ENCODE measurements around the gene RHNO1. TPM values are rescaled to one million over a fixed set of nuclear protein-coding genes. Genes with fewer than 3 reads are reported as not detected.

The RHNO1 gene
- total RNA-seq, 4 donors from 2014 or later, result 14.3 to 21.3 (median 17.2) TPM

DNA sequence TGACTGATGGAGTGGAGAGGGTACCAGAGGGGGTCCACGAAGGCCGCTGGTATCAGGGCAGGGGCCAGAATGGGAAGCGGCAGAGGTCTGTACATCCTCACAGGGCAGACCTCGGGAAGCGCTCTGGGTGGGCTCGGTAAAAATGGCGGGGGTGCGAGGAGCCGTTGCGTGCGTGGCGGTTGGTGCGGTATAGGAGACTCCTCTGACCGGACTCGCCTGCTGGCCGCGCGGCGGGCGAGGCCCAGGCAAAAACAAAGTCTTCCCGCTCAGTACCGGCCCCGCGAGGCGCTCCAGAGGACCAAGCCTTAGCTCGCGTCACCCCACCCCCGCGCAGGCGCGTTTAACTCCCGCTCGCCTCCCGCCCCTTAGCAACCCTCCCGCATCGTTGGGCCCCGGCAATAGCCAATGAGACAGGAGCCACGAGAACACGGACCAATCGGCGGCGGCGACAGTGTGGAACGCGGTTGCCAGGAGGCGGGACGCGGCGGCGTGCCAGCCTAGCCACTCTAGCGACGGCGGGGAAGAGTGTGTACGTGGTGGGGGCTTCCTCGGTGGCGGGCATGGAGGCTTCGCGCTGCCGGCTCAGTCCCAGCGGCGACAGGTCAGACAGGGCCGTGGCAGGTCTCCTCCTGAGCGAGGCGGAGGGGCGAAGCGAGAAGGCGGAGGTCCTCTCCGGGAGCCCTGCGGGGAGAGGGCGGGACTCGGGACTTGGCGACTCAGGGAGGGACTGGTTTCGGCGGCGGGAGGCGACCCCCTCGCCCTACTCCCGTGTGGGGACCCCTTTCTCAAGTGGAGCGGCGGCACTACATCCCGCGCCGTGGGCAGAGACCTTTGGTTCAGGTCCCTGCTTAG is 13.6 kb downstream of the RHNO1 start, which contains the start of gene TULP3:
Gene TULP3 (plus strand): TSS at position 504 of the 852 bp plus-strand sequence. CDS start 57 bp downstream, at position 561.
- intact Hi-C loops (cut with DNase I; ENCODE audit: low total_unique reads), result no loop called here
- peak within 1 kb of the TSS; percentile 84 for H3K4me3 ChIP-seq (ENCODE audit: low read depth, poor library complexity, severe bottlenecking)
- peak; percentile 98 to 100 for DNase-seq (ENCODE audit: low spot score in 2 of 2)
- peak in 1 of 2 donors; percentile 74 for TF ChIP-seq POLR2A (IDR thresholded peaks at IDR 0.05)
- TF ChIP-seq, protein P1, sequence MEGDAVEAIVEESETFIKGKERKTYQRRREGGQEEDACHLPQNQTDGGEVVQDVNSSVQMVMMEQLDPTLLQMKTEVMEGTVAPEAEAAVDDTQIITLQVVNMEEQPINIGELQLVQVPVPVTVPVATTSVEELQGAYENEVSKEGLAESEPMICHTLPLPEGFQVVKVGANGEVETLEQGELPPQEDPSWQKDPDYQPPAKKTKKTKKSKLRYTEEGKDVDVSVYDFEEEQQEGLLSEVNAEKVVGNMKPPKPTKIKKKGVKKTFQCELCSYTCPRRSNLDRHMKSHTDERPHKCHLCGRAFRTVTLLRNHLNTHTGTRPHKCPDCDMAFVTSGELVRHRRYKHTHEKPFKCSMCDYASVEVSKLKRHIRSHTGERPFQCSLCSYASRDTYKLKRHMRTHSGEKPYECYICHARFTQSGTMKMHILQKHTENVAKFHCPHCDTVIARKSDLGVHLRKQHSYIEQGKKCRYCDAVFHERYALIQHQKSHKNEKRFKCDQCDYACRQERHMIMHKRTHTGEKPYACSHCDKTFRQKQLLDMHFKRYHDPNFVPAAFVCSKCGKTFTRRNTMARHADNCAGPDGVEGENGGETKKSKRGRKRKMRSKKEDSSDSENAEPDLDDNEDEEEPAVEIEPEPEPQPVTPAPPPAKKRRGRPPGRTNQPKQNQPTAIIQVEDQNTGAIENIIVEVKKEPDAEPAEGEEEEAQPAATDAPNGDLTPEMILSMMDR (IDR thresholded peaks at IDR 0.05), result peak in 1 of 3 donors; percentile 8
- 1% methylated on average over 39 to 65 of the region's 83 CpGs for WGBS, 2 donors

DNA sequence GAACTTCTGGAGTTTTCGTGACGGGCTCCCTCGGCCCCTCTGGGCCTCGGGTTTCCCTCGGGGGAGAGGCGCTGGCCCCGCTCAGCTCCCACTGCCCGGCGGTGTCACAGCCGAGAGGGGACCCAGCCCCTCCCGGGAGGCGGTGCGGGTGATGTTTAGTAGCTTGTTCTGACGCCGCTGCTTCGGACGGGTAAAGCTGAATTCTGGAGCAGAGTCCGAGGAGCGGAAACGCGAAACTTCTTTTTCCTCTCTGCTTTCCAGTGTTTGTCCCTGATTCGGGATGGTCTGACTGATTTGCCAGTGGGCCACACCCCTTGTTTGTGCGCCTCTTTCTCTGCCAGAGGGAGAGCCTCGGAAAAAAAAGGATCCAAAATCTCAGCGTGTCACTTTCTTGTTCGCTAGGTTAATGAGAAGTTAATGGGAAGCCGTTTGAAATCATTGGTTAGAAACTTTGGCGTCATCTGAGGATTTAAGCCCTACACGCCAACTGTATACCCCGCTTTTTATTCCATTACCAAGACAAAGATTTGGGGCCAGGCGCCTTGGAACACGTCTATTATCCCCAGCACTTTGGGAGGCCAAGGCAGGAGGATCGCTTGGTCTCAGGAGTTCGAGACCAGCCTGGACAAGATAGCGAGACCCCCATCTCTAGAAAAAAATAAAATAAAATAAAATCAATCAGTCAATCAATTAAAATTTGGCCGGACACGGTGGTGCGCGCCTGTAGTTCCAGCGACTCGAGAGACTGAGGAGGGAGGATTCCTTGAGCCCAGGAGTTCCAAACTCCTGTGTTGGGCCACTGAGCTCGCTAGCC is 14.4 kb downstream of the RHNO1 start:
- TF ChIP-seq, protein P1 (IDR thresholded peaks at IDR 0.05), result no peak
- no peak for TF ChIP-seq POLR2A (IDR thresholded peaks at IDR 0.05)
- intact Hi-C loops (cut with DNase I; ENCODE audit: low total_unique reads), result no loop called here
- DNase-seq (ENCODE audit: low spot score in 2 of 2), result peak; percentile 54 to 89
- WGBS, 2 donors, result 17 to 19% methylated on average over 39 to 42 of the region's 42 CpGs
- peak overlapping the region; percentile 84 for H3K4me3 ChIP-seq (ENCODE audit: low read depth, poor library complexity, severe bottlenecking)

DNA sequence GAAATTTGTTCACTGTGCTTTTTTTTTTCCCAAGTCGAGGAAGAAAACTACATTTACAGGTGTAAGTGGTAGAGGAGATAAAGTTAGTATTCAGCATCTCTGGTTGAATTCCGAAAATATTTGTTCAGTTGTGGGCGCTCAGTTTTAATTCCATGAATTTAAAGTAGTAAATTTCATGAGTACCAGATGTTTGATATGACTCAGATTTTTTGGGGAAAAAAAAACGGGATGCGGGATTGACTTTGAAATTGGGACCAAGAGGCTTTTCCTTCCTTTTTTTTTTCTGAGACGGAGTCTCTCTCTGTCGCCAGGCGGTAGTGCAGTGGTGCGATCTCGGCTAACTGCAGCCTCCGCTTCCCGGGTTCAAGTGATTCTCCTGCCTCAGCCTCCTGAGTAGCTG is 15.2 kb downstream of the RHNO1 start:
- no peak for DNase-seq (ENCODE audit: low spot score in 2 of 2)
- TF ChIP-seq POLR2A (IDR thresholded peaks at IDR 0.05), result no peak
- TF ChIP-seq, protein P1 (IDR thresholded peaks at IDR 0.05), result no peak
- 49 to 66% methylated on average over 12 of the region's 12 CpGs for WGBS, 2 donors
- intact Hi-C loops (cut with DNase I; ENCODE audit: low total_unique reads), result no loop called here
- no peak overlapping the region for H3K4me3 ChIP-seq (ENCODE audit: low read depth, poor library complexity, severe bottlenecking)

DNA sequence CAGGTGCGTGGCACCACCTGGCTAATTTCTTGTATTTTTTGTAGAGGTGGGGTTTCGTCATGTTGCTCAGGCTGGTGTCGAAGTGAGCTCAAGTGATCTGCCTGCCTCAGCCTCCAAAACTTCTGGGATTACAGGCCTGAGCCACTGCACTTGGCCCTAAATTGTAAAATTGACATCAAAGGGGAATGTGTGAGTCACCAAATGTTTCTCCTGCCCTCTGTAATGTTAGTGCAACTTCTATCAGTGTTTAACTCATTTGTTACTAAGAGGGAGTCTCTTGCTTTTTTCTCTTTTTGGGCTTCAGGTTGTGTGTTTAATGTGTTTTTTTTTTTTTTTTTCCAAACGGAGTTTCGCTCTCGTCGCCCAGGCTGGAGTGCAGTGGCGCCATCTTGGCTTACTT is 16.0 kb downstream of the RHNO1 start:
- no peak for TF ChIP-seq POLR2A (IDR thresholded peaks at IDR 0.05)
- TF ChIP-seq, protein P1 (IDR thresholded peaks at IDR 0.05), result no peak
- intact Hi-C loops (cut with DNase I; ENCODE audit: low total_unique reads), result no loop called here
- H3K4me3 ChIP-seq (ENCODE audit: low read depth, poor library complexity, severe bottlenecking), result no peak overlapping the region
- peak; percentile 58 to 88 for DNase-seq (ENCODE audit: low spot score in 2 of 2)
- 61 to 72% methylated on average over 8 of the region's 8 CpGs for WGBS, 2 donors

DNA sequence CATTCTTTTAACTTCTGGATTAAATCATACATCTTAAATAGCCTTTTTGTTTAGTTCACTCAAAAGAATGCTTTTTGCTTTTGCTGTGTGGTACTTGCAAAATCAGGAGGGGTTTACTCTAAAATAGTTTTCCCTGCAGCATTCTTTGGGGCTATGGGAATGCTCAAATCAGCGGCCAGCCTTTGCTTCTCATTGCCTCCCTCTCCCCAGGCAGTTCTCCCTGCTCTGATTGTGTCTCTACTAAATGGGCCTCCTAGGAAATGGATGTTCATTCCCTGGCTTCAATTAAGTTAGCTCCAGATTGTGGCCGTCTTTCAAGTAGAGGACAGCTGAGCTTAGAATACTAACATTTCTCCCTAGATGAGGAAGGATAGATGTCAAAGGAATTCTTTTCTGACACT is 18.0 kb downstream of the RHNO1 start:
- TF ChIP-seq POLR2A (IDR thresholded peaks at IDR 0.05), result no peak
- TF ChIP-seq, protein P1 (IDR thresholded peaks at IDR 0.05), result no peak
- 0 to 22% methylated on average over 2 of the region's 2 CpGs for WGBS, 2 donors
- DNase-seq (ENCODE audit: low spot score in 2 of 2), result no peak
- intact Hi-C loops (cut with DNase I; ENCODE audit: low total_unique reads), result no loop called here
- H3K4me3 ChIP-seq (ENCODE audit: low read depth, poor library complexity, severe bottlenecking), result no peak overlapping the region

All from lower leg skin (tissue), 4 donors.